MM.1S (cell line): ENCODE data around the gene DSCAML1.

ENCODE experiments used
- EZH2 ChIP-seq: fragments of 300-600 bp; sonication (generic); optimal IDR thresholded peaks from 2 replicates; pipeline ENCODE3; 2017; ENCODE audit warnings: low read depth, mild to moderate bottlenecking, antibody characterized with exemption, low read length, mixed read lengths
- EZH2phosphoT487 ChIP-seq: fragments of 300-600 bp; sonication (generic); IDR thresholded peaks from 2 replicates; pipeline ENCODE4 v1.6.1; 2018; ENCODE audit warnings: antibody characterized with exemption, low read length
- TF ChIP-seq, protein P1 (sequence below): fragments of 300-600 bp; sonication (generic); IDR thresholded peaks from 2 replicates; pipeline ENCODE4 v1.5.1; 2016; ENCODE audit warnings: antibody characterized with exemption, low read length, mixed read lengths

DNA sequence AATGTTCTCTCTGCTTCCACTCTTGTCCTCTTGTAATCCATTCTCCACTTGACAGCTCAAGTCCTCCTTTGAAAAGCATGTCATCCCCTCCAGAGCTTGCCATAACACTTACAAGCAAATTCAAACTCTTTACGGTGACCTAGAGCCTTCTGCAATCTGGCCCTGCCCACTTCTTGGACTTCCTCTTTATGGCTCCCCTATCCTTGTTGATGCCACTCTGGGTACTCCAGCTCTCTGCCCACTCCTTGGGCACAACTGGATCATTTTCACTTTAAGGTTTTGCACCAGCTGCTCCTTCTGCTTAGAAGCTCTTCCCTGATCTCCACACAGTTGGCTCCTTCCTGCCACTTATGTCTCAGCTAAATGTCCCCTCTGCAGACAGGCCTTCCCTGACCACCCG lies 217.9 kb downstream of the DSCAML1 start:
- TF ChIP-seq, protein P1, sequence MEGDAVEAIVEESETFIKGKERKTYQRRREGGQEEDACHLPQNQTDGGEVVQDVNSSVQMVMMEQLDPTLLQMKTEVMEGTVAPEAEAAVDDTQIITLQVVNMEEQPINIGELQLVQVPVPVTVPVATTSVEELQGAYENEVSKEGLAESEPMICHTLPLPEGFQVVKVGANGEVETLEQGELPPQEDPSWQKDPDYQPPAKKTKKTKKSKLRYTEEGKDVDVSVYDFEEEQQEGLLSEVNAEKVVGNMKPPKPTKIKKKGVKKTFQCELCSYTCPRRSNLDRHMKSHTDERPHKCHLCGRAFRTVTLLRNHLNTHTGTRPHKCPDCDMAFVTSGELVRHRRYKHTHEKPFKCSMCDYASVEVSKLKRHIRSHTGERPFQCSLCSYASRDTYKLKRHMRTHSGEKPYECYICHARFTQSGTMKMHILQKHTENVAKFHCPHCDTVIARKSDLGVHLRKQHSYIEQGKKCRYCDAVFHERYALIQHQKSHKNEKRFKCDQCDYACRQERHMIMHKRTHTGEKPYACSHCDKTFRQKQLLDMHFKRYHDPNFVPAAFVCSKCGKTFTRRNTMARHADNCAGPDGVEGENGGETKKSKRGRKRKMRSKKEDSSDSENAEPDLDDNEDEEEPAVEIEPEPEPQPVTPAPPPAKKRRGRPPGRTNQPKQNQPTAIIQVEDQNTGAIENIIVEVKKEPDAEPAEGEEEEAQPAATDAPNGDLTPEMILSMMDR: no peak
- TF ChIP-seq EZH2phosphoT487 (no peak), EZH2 (no peak)
